Measurements from ENCODE around the gene PROX1.

DNA sequence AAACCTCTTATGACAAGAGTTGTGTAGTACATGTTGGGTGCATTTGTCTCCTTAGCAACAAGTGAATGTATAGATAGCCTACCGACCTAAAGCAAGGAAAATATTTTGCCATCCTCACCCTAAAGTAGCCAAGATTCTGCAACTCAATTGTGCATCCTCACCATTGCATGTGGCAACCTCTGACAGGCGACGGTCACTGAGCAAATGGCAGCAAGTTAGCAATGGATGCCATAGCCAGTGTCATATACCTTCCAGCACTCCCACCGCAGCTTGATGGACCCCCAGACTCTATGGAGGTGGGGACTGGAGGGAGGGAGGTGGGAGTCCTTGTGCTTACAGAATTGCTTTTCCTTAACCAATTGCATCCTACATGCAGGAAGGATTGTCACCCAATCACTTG is 17.0 kb downstream of the PROX1 start:
- TF ChIP-seq CTCF (IDR thresholded peaks at IDR 0.05; ENCODE audit: low read depth, low read length) = no peak
- no peak for TF ChIP-seq EZH2phosphoT487 (IDR thresholded peaks at IDR 0.05; ENCODE audit: low read depth)
